Activated CD8-positive, alpha-beta memory T cell treated with anti-CD3 and anti-CD28 coated beads, Interleukin-2, amount 50 U/mL, for 1 hour (primary cell): ENCODE data around the gene ITLN1.
"Not testable (repeated sequence)": the region's sequence is repeated elsewhere in the genome, so short reads cannot be mapped to it uniquely, and the experiment has no call there.

ENCODE experiments used
- DNase-seq: peaks from one replicate; pipeline ENCODE4 v3.0.0-alpha.2; 2020; ENCODE audit errors: extremely low read depth

Gene ITLN1

GRCh38 chr1:160883581-160884513, 1.1 kb downstream of the ITLN1 start:
- no peak for DNase-seq

- DNase-seq: no peak
Measured at GRCh38 chr1:160882582-160882981, 2.4 kb downstream of the ITLN1 start.

GRCh38 chr1:160881264-160881663, 3.7 kb downstream of the ITLN1 start:
- not testable (repeated sequence) for DNase-seq

- no peak for DNase-seq
Measured at GRCh38 chr1:160880216-160880615, 4.8 kb downstream of the ITLN1 start.

GRCh38 chr1:160879056-160879455, 5.9 kb downstream of the ITLN1 start:
- DNase-seq: no peak

GRCh38 chr1:160877221-160877620, 7.8 kb downstream of the ITLN1 start:
- DNase-seq: no peak

- no peak for DNase-seq
Measured at GRCh38 chr1:160876311-160876710, 8.7 kb downstream of the ITLN1 start.

DNA sequence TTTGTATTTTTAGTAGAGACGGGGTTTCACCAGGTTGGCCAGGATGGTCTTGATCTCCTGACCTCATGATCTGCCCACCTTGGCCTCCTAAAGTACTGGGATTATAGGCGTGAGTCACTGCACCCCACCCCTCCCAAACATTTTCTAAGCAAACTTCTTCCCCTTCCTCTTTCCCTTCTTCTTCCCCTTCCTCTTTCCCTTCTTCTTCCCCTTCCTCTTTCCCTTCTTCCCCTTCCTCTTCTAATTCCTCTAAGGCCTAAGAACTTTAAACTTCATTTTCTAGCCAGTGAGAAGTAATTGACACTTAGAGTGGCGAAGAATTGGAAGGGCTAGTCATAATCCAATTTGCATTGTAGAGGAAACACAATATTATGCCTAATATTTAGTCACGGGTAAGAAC, 9.4 kb downstream of the ITLN1 start:
- not testable (repeated sequence) for DNase-seq

GRCh38 chr1:160874935-160875334, 10.0 kb downstream of the ITLN1 start:
- no peak for DNase-seq

DNA sequence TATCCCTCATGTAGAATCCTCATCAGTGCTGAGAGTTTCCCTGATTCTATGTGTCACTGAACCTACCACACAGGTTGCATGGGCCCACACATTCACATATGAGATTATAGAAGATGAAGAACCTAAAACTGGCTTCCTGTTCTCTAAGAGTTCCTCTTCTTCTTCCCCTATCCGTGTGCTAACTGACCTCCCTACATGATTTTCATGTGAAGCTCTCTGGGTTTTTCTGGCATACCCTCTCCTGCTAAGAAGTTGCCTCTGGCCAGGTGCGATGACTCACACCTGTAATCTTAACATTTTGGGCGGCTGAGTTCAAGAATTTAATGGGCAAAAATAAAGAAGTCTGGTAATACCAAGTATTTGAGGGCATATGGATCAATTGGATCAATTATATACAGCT, 16.8 kb downstream of the ITLN1 start:
- no peak for DNase-seq

- DNase-seq: not testable (repeated sequence)
Measured at GRCh38 chr1:160867651-160868050, 17.3 kb downstream of the ITLN1 start.

DNA sequence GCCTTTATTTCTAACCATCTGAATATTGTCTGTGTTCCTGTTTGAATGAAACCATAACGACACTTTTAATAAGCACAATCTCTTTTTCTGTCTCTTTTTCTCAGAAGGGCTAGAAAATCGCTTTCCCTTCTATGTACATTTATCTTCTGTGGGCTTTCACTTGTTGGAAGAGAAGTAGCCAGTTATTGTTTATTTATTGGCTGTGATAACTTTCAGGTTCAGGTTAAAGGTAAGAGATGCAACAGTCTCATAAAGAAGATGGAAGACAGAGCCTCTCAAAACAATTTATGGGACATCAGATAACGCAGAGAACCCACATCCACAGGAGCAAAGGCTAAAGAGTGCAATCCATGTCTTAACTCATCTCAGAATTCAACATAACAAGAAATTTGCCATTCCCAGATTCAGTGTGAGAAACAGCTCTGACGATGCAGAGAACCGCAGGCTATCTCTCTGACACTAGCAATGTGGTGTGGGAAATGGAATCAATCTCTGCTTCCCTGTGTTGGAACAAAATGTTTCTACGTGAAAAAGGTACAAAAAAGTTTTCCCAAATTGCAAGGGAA, 18.2 kb downstream of the ITLN1 start:
- no peak for DNase-seq

DNA sequence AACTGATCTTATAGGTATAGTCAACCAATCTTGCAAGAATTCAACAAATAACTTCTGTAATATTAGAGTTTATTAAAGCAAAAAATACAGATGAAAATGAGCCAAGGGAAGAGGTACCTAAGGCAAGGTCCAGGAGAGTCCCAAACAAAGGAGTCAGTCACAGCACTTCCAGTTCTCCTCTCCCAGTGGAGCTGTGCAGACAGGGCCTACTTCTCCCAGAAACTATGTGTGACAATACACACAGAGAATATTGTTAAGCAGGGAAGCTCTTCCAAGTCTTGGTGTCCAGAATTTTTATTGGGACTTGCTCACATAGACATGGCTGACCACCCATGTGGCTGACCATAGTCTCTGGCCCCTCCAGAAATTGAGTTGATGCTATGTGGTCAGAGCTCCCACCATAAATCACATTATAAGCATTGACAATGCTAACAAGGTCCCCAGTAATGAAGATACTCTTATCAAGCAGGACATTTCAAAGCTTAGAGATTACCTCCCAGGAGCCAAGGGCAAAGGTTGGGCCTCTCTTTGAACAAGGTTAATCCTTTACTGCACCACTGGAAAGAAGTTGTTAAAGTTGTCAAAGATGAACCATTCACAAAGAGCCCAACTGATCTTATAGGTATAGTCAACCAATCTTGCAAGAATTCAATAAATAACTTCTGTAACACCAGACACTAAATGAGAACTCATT, 18.8 kb downstream of the ITLN1 start:
- no peak for DNase-seq

DNA sequence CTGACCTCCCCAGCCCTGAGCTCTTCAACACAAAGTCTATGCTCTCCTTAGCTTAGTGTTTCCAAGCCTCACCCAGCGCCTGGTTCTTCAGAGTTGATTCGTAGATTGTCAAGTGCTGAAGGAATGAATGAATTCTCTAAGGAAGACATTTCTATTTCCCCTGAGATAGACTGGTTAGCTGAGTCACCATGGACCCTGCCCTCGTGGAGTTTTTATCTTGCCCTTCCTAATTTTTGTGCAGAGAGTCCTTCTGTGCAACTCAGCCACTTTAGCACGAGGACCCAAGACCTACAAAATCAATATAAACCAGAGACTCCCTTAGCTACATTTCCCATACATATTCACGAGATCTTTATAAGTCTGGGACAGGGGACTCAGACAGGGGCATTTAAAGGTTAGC, 19.6 kb downstream of the ITLN1 start:
- DNase-seq: no peak

GRCh38 chr1:160864173-160864572, 20.8 kb downstream of the ITLN1 start:
- DNase-seq: no peak

DNA sequence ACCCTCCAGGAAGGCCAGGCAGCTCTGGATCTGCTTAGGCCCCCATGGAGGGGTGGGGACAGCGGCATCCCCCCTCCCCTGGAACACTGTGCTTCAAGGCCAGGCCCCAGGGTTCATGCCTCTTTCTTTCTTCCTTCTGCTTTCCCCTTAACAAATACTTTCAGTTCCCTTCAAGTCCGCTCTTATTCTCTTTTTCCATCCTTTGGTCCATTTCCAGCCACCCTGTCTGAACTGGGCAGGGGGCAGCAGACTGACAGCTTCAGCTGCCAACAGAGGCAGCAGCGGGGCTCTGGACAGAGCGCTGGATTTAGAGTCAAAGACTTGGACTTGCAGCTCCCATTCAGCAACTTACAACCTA, 21.2 kb downstream of the ITLN1 start:
- no peak for DNase-seq

DNA sequence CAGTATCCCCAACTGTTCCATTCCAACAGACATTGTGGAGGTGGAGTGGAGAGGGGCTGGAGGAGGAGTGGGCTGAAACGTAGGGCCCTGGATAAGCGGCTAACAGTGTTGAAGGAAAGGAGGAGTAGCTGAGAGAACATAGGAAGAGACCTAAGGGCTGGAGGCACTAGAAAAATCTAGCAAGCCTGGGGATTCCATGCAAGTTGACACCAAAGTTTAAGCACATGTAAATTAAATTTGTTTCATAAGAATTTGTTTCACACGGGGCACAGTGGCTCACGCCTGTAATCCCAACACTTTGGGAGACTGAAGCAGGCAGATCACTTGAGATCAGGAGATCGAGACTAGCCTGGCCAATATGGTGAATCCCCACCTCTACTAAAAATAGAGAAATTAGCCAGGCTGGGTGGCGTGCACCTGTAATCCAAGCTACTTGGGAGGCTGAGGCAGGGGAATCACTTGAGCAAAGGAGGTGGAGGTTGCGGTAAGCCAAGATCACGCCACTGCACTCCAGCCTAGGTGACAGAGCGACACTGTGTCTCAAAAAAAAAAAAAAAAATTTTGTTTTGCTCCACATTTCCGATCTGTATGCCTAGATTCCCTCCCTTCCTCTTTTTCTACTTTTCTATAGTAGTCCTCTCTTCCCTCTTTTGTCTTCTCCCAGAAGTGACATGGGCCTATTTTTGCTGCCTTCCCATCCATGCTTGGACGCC, 21.8 kb downstream of the ITLN1 start:
- DNase-seq: no peak

GRCh38 chr1:160862203-160863060, 22.5 kb downstream of the ITLN1 start, which contains the start of gene CD244:
TSS of gene CD244 (minus strand) at chr1:160862887. CDS start at chr1:160862677, 210 bp downstream.
- peak; percentile 25 for DNase-seq

DNA sequence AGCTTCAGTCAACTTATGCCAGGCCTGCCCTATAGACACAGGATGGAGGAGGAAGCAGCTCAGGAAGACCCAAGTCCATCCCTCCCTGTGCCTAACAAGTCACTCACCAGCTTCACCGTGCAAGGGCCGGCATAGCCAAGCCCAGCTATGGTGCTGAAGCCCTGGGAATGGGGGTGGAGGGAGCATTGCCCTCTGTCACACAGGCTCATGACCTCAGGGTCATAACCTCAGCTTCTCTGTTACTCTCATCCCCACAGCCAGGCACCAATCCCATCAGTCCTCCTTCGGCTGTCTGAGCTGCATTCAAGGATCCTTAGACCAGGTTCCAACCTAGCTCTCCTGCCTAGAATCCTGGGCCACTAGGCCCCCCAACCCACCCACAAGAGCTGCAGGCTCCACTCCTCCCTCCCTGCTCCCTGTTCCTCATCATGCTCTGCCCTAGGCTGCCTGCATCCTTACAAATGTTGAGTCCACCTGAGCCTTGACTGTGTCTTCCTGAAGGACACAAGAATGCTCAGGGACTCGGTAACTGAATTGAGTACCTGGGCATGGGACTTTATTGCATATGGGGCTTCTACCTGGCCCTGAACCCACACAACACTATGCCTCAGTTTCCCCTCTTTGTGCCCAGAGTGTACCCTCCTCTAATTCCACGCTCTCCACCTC, 24.0 kb downstream of the ITLN1 start:
- DNase-seq: no peak

DNA sequence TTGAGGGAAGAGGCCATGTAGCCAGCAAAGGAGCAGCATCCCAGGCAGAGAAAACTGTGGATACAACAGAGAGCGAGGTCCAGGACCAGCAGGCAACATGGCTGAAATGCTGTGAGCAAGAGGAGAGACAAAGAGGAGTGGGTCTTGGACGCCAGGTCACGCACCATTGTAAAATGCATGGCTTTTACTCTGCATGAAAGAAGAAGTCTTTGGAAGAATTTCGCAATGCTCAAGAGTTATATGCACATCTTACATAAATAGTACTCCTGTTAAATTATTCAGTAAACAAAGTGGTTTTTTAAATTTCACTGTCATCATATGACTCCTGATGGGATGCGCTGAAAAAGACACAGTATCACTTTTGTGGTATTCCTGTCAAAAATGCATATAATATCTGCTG, 25.8 kb downstream of the ITLN1 start:
- no peak for DNase-seq

DNA sequence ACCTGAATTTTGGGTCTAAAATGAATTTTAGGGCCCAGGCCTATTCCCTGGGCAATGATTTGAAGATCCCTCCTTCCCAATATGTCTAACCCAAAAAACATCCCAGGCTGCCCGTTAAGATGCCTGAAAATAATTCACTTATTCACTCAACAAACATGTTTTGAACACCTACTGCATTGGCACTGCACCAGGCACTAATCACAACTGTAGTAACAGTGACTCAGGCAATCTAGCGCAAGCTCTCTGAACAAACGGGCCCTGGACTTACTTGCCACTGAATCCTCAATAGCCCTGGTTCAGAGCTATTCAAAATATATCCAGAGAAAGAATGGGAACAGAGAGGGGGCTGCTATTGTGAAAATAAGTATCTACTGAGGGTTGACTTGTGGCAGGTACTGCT, 26.5 kb downstream of the ITLN1 start:
- no peak for DNase-seq
